GM20000 (cell line): Measurements from ENCODE around the gene ZNF407.

Experiments
- DNase-seq: peaks from one replicate; pipeline ENCODE4 v3.0.0; 2012; ENCODE audit warnings: low spot score
- TF ChIP-seq, protein P1 (sequence below): IDR thresholded peaks from 2 replicates; pipeline ENCODE4 v1.5.1; 2012; ENCODE audit warnings: mild to moderate bottlenecking, control low read depth; ENCODE audit errors: extremely low read depth, missing control alignments

ZNF407 gene

DNA sequence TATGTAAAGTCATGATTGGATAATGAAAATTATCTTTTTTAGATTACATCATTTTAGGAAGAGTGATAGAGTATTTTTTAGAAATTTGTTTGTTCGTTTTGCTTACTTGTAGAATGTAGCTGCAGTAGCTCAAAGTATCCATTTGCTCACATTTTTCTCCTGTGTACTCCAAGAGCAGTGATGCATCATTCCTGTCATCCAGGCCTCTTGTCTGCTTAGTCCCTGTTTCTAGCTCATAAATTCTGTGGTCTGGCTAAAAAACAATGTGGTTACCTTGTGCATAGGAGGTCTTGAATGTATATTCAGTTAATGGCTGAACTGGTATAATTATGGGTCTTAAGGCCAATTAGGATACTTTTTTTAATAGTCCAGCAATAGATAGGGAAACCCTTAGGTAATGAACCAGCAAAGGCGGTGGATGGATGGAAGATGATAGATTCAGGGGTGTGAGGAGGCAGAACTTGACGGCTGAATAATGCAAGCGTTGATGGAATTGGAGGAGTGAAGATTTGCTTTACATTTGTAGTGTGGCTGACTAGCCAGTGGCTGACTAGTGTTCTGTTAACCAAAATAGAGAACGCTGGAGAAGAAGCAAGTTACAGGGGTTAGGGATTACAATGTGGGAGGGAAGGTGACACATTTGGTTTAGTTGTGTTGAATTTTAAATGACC lies 145.0 kb downstream of the ZNF407 start:
- no peak for DNase-seq
- TF ChIP-seq, protein P1, sequence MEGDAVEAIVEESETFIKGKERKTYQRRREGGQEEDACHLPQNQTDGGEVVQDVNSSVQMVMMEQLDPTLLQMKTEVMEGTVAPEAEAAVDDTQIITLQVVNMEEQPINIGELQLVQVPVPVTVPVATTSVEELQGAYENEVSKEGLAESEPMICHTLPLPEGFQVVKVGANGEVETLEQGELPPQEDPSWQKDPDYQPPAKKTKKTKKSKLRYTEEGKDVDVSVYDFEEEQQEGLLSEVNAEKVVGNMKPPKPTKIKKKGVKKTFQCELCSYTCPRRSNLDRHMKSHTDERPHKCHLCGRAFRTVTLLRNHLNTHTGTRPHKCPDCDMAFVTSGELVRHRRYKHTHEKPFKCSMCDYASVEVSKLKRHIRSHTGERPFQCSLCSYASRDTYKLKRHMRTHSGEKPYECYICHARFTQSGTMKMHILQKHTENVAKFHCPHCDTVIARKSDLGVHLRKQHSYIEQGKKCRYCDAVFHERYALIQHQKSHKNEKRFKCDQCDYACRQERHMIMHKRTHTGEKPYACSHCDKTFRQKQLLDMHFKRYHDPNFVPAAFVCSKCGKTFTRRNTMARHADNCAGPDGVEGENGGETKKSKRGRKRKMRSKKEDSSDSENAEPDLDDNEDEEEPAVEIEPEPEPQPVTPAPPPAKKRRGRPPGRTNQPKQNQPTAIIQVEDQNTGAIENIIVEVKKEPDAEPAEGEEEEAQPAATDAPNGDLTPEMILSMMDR, result no peak

DNA sequence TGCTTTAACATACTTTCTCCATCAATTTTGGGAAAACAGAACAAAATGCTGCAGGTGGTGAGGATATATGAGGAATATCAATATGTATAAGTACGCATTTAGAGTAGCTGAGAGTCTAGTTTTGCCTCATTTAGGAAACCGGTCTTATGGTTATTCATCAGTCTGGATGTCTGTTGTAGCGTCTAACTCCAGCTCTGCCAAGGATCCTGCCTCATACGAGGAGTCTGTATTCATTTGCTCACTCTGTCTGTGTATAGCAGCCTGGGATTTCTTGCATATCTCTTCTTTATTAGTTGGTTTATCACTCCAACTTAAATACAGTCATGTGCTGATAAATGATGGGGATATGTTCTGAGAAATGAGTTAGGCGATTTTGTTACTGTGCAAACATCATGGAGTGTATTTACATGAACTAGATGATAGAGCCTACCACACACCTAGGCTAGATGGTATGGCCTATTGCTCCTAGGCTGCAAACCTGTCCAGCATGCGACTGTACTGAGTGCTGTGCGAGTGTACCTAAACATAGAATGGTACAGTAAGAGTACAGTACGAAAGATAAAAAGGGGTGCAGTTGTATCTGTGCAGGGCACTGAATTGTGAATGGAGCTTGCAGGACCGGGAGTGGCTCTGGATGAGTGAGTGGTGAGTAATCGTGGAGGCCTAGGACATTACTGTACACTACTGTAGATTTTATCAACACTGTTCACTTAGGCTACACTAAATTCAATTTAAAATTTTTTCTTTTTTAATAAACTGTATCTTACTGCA lies 148.1 kb downstream of the ZNF407 start:
- TF ChIP-seq, protein P1, result no peak
- DNase-seq, result no peak

DNA sequence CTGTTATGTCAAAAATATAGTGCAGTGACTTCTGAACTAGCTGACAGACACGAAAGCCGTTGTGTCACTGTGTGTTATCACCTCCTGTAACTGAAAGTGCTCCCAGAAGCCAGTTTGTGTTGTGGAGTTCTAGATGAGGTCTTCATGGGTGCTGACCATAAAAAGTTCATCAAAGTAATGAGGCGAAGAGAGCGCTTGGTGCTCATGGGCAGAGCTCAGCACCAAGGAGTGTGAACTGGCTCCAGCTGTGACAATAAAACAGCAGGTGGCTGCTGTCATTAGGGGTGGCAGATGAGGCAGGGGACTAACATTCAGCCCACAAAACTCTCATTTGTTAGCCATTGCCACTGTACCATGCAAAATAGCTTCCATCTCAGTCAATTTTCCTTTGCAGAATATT lies 151.1 kb downstream of the ZNF407 start:
- TF ChIP-seq, protein P1, result no peak
- DNase-seq, result no peak

DNA sequence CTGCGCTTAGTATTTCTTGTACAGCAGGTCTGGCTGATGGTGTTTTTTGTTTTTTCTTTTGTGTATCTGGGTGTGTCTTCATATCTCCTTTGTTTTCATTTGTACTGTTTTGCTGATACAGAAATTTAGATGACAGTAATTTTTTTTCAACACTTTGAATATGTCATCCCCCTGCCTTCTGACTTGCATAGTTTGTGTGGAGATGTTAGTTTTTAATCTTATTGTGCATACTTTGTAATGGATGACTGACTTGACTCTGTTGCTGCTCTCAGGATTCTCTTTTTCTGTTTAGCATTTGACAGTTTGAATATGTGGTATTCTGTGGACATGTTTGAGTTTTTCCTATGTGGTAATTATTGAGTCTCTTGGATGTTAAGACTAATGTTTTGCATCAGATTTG lies 161.3 kb downstream of the ZNF407 start:
- no peak for DNase-seq
- TF ChIP-seq, protein P1, result no peak

DNA sequence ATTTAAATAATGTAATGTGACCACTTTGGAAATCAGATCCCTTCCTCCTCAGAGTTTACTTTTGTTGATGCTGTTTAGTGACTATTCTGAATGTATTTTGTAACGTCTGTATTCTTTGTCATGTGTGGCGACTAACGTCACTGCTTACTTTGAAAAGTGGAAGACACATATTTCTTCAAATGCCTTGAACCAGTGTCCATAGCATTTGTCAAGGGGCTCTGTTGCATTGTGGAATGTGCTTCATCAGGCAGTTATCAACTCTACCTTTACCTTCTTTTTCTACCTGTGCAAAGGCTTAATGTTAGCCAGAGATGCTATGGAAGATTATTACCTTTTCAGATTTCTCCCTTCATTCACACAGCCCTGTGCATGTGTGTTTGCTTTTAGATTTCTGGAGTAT lies 162.4 kb downstream of the ZNF407 start:
- DNase-seq, result no peak
- TF ChIP-seq, protein P1, result no peak

DNA sequence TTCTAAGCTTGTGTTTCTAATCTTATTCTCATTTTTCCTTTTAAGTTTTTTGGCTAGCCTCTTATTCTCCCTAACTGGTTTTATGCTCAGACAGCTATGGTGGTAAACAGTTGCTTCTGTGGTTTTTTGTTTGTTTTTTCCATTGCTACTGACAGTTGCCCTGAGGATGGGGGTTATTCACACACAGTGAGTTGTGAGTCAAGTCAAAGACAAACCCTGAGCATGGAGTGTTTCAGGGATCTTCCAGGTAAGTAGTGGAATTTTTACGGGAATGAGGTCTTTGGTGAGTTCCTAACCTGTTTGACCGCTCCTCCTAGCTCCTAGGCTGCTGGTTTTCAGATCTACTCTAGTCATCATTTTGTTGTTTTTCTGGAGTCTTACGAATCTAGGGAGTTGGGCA lies 162.8 kb downstream of the ZNF407 start:
- DNase-seq, result no peak
- TF ChIP-seq, protein P1, result no peak

DNA sequence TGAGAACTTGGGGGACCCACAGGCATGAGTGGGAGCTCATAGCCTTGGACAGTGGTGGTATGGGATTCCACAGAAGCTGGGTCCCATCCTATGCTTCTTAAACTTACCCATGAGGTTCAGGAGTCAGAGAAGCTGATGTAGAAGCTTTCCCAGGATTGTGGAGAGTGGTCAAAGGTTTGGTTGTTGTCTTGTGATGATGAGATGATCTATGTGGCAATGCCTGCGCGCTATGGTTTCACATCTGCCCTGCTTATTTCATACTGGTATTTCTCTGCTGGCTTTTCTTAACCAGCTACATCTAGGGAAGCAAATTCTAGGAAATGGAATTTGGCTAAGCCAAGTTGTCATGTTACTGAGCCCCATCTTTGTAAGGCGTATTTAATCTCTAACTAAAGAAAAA lies 168.6 kb downstream of the ZNF407 start:
- no peak for DNase-seq
- TF ChIP-seq, protein P1, result no peak
